ENCODE results near the gene ZNF70. TPM values are rescaled to one million over a fixed set of nuclear protein-coding genes. Genes with fewer than 3 reads are reported as not detected.

ZNF70 gene
- polyA plus RNA-seq, 2 donors, result 0.40 to 0.92 TPM

GRCh38 chr22:23752090-23752691 lies 1.3 kb upstream of the ZNF70 start:
- Histone ChIP-seq H3K9me3 (ENCODE audit: control insufficient read depth in 2 of 2, insufficient read depth in 1 of 2, low read depth in 1 of 2, low read length in 1 of 2) (no peaks in the 10 kb centered on the region), H3K4me1 (ENCODE audit: control insufficient read depth in 2 of 2, insufficient read depth in 2 of 2, low read length in 1 of 2) (peaks cover 0 to 4% of the 10 kb centered on the region in 2 donors), H3K36me3 (ENCODE audit: control insufficient read depth in 2 of 2, insufficient read depth in 2 of 2, low read length in 1 of 2) (no peaks in the 10 kb centered on the region), H3K27me3 (ENCODE audit: control insufficient read depth in 1 of 2, insufficient read depth in 2 of 2, low read length in 2 of 2) (no peaks in the 10 kb centered on the region), H3K27ac (ENCODE audit: low read depth in 2 of 2, low read length in 1 of 2) (no peak overlapping the region), H3K4me3 (ENCODE audit: low read depth in 1 of 2, low read length in 2 of 2) (no peak overlapping the region)
- 81 to 87% methylated on average over 9 of the region's 9 CpGs for WGBS, 2 donors

- Histone ChIP-seq H3K36me3 (ENCODE audit: control insufficient read depth in 2 of 2, insufficient read depth in 2 of 2, low read length in 1 of 2) (no peaks in the 10 kb centered on the region), H3K27me3 (ENCODE audit: control insufficient read depth in 1 of 2, insufficient read depth in 2 of 2, low read length in 2 of 2) (no peaks in the 10 kb centered on the region), H3K4me1 (ENCODE audit: control insufficient read depth in 2 of 2, insufficient read depth in 2 of 2, low read length in 1 of 2) (peaks cover 0 to 4% of the 10 kb centered on the region in 2 donors), H3K4me3 (ENCODE audit: low read depth in 1 of 2, low read length in 2 of 2) (peak overlapping the region; percentile 61 to 74), H3K9me3 (ENCODE audit: control insufficient read depth in 2 of 2, insufficient read depth in 1 of 2, low read depth in 1 of 2, low read length in 1 of 2) (no peaks in the 10 kb centered on the region), H3K27ac (ENCODE audit: low read depth in 2 of 2, low read length in 1 of 2) (peak overlapping the region; percentile 87 to 95)
- 20 to 22% methylated on average over 22 of the region's 22 CpGs for WGBS, 2 donors
These were observed 607 bp upstream of the ZNF70 start for GRCh38 chr22:23751441-23751996.

GRCh38 chr22:23750367-23750713 lies 572 bp downstream of the ZNF70 start:
- Histone ChIP-seq H3K4me1 (ENCODE audit: control insufficient read depth in 2 of 2, insufficient read depth in 2 of 2, low read length in 1 of 2) (peaks cover 0 to 4% of the 10 kb centered on the region in 2 donors), H3K4me3 (ENCODE audit: low read depth in 1 of 2, low read length in 2 of 2) (peak overlapping the region; percentile 61 to 74), H3K27ac (ENCODE audit: low read depth in 2 of 2, low read length in 1 of 2) (peak overlapping the region; percentile 80 to 95), H3K9me3 (ENCODE audit: control insufficient read depth in 2 of 2, insufficient read depth in 1 of 2, low read depth in 1 of 2, low read length in 1 of 2) (no peaks in the 10 kb centered on the region), H3K36me3 (ENCODE audit: control insufficient read depth in 2 of 2, insufficient read depth in 2 of 2, low read length in 1 of 2) (no peaks in the 10 kb centered on the region), H3K27me3 (ENCODE audit: control insufficient read depth in 1 of 2, insufficient read depth in 2 of 2, low read length in 2 of 2) (no peaks in the 10 kb centered on the region)
- 23 to 30% methylated on average over 5 of the region's 5 CpGs for WGBS, 2 donors

GRCh38 chr22:23749841-23750301 lies 1.0 kb downstream of the ZNF70 start:
- peaks cover 0 to 4% of the 10 kb centered on the region in 2 donors for H3K4me1 ChIP-seq (ENCODE audit: control insufficient read depth in 2 of 2, insufficient read depth in 2 of 2, low read length in 1 of 2)
- H3K9me3 ChIP-seq (ENCODE audit: control insufficient read depth in 2 of 2, insufficient read depth in 1 of 2, low read depth in 1 of 2, low read length in 1 of 2), result no peaks in the 10 kb centered on the region
- H3K27ac ChIP-seq (ENCODE audit: low read depth in 2 of 2, low read length in 1 of 2), result no peak overlapping the region
- H3K36me3 ChIP-seq (ENCODE audit: control insufficient read depth in 2 of 2, insufficient read depth in 2 of 2, low read length in 1 of 2), result peaks cover 0 to under 1% of the 10 kb centered on the region in 2 donors
- no peaks in the 10 kb centered on the region for H3K27me3 ChIP-seq (ENCODE audit: control insufficient read depth in 1 of 2, insufficient read depth in 2 of 2, low read length in 2 of 2)
- 47 to 51% methylated on average over 12 of the region's 12 CpGs for WGBS, 2 donors
- peak overlapping the region in 1 of 2 donors; percentile 61 for H3K4me3 ChIP-seq (ENCODE audit: low read depth in 1 of 2, low read length in 2 of 2)

- Histone ChIP-seq H3K27ac (ENCODE audit: low read depth in 2 of 2, low read length in 1 of 2) (no peak overlapping the region), H3K36me3 (ENCODE audit: control insufficient read depth in 2 of 2, insufficient read depth in 2 of 2, low read length in 1 of 2) (peaks cover 0 to 18% of the 10 kb centered on the region in 2 donors), H3K4me3 (ENCODE audit: low read depth in 1 of 2, low read length in 2 of 2) (no peak overlapping the region), H3K4me1 (ENCODE audit: control insufficient read depth in 2 of 2, insufficient read depth in 2 of 2, low read length in 1 of 2) (peaks cover 4 to 5% of the 10 kb centered on the region in 2 donors), H3K9me3 (ENCODE audit: control insufficient read depth in 2 of 2, insufficient read depth in 1 of 2, low read depth in 1 of 2, low read length in 1 of 2) (no peaks in the 10 kb centered on the region), H3K27me3 (ENCODE audit: control insufficient read depth in 1 of 2, insufficient read depth in 2 of 2, low read length in 2 of 2) (no peaks in the 10 kb centered on the region)
- 54 to 87% methylated on average over 6 of the region's 6 CpGs for WGBS, 2 donors
These were observed 5.1 kb downstream of the ZNF70 start for GRCh38 chr22:23745791-23746190.

GRCh38 chr22:23744485-23744884 lies 6.4 kb downstream of the ZNF70 start:
- 95 to 97% methylated on average over 14 of the region's 14 CpGs for whole genome bisulfite sequencing, 2 donors
- Histone ChIP-seq H3K27ac (ENCODE audit: low read depth in 2 of 2, low read length in 1 of 2) (no peak overlapping the region), H3K9me3 (ENCODE audit: control insufficient read depth in 2 of 2, insufficient read depth in 1 of 2, low read depth in 1 of 2, low read length in 1 of 2) (no peaks in the 10 kb centered on the region), H3K4me3 (ENCODE audit: low read depth in 1 of 2, low read length in 2 of 2) (no peak overlapping the region), H3K4me1 (ENCODE audit: control insufficient read depth in 2 of 2, insufficient read depth in 2 of 2, low read length in 1 of 2) (peaks cover 0 to 5% of the 10 kb centered on the region in 2 donors), H3K36me3 (ENCODE audit: control insufficient read depth in 2 of 2, insufficient read depth in 2 of 2, low read length in 1 of 2) (peaks cover 0 to 18% of the 10 kb centered on the region in 2 donors), H3K27me3 (ENCODE audit: control insufficient read depth in 1 of 2, insufficient read depth in 2 of 2, low read length in 2 of 2) (no peaks in the 10 kb centered on the region)

- no peaks in the 10 kb centered on the region for H3K9me3 ChIP-seq (ENCODE audit: control insufficient read depth in 2 of 2, insufficient read depth in 1 of 2, low read depth in 1 of 2, low read length in 1 of 2)
- WGBS, 2 donors, result 97 to 98% methylated on average over 13 of the region's 13 CpGs
- peaks cover 0 to 5% of the 10 kb centered on the region in 2 donors for H3K4me1 ChIP-seq (ENCODE audit: control insufficient read depth in 2 of 2, insufficient read depth in 2 of 2, low read length in 1 of 2)
- H3K4me3 ChIP-seq (ENCODE audit: low read depth in 1 of 2, low read length in 2 of 2), result no peak overlapping the region
- H3K27ac ChIP-seq (ENCODE audit: low read depth in 2 of 2, low read length in 1 of 2), result no peak overlapping the region
- no peaks in the 10 kb centered on the region for H3K27me3 ChIP-seq (ENCODE audit: control insufficient read depth in 1 of 2, insufficient read depth in 2 of 2, low read length in 2 of 2)
- H3K36me3 ChIP-seq (ENCODE audit: control insufficient read depth in 2 of 2, insufficient read depth in 2 of 2, low read length in 1 of 2), result peaks cover 0 to 18% of the 10 kb centered on the region in 2 donors
These were observed 6.9 kb downstream of the ZNF70 start for GRCh38 chr22:23744001-23744400.

- WGBS, 2 donors, result 70 to 87% methylated on average over 2 of the region's 2 CpGs
- Histone ChIP-seq H3K27me3 (ENCODE audit: control insufficient read depth in 1 of 2, insufficient read depth in 2 of 2, low read length in 2 of 2) (no peaks in the 10 kb centered on the region), H3K9me3 (ENCODE audit: control insufficient read depth in 2 of 2, insufficient read depth in 1 of 2, low read depth in 1 of 2, low read length in 1 of 2) (no peaks in the 10 kb centered on the region), H3K36me3 (ENCODE audit: control insufficient read depth in 2 of 2, insufficient read depth in 2 of 2, low read length in 1 of 2) (peaks cover 0 to 18% of the 10 kb centered on the region in 2 donors), H3K4me3 (ENCODE audit: low read depth in 1 of 2, low read length in 2 of 2) (no peak overlapping the region), H3K27ac (ENCODE audit: low read depth in 2 of 2, low read length in 1 of 2) (no peak overlapping the region), H3K4me1 (ENCODE audit: control insufficient read depth in 2 of 2, insufficient read depth in 2 of 2, low read length in 1 of 2) (peaks cover 0 to 5% of the 10 kb centered on the region in 2 donors)
These were observed 7.6 kb downstream of the ZNF70 start for GRCh38 chr22:23743303-23743705.

GRCh38 chr22:23742505-23743264 lies 8.2 kb downstream of the ZNF70 start:
- Histone ChIP-seq H3K9me3 (ENCODE audit: control insufficient read depth in 2 of 2, insufficient read depth in 1 of 2, low read depth in 1 of 2, low read length in 1 of 2) (no peaks in the 10 kb centered on the region), H3K36me3 (ENCODE audit: control insufficient read depth in 2 of 2, insufficient read depth in 2 of 2, low read length in 1 of 2) (peaks cover 0 to 18% of the 10 kb centered on the region in 2 donors), H3K27ac (ENCODE audit: low read depth in 2 of 2, low read length in 1 of 2) (no peak overlapping the region), H3K4me1 (ENCODE audit: control insufficient read depth in 2 of 2, insufficient read depth in 2 of 2, low read length in 1 of 2) (peaks cover 0 to 5% of the 10 kb centered on the region in 2 donors), H3K27me3 (ENCODE audit: control insufficient read depth in 1 of 2, insufficient read depth in 2 of 2, low read length in 2 of 2) (no peaks in the 10 kb centered on the region), H3K4me3 (ENCODE audit: low read depth in 1 of 2, low read length in 2 of 2) (no peak overlapping the region)
- 70 to 77% methylated on average over 7 of the region's 7 CpGs for WGBS, 2 donors
